GM23338 (cell line): ENCODE results near the gene KCNJ16. TPM values are rescaled to one million over a fixed set of nuclear protein-coding genes. Genes with fewer than 3 reads are reported as not detected.

ENCODE experiments used
- ATAC-seq: fragments of 200-7000 bp; cut with Tn5 transposase; 3 replicates; pipeline ENCODE4 v1.9.1; 2020
- DNase-seq: peaks from one replicate; pipeline ENCODE4 v3.0.0-alpha.2; 2015; ENCODE audit warnings: low spot score
- H2AFZ ChIP-seq: fragments of 200-600 bp; sonication (generic); 2 replicates; pipeline ENCODE4 v1.8.0; 2016; ENCODE audit warnings: antibody characterized with exemption, mild to moderate bottlenecking, moderate library complexity
- H3F3A ChIP-seq: fragments of 200-600 bp; sonication (generic); replicated peaks from 2 replicates; pipeline ENCODE4 v1.8.0; 2017; ENCODE audit warnings: antibody characterized with exemption, mixed run types, low read depth
- H3K27ac ChIP-seq: fragments of 200-600 bp; sonication (generic); 2 replicates; pipeline ENCODE4 v1.6.1; 2016; ENCODE audit warnings: low read depth
- H3K27me3 ChIP-seq: fragments of 200-600 bp; sonication (generic); 2 replicates; pipeline ENCODE4 v1.8.0; 2016; ENCODE audit warnings: mild to moderate bottlenecking, mixed run types, moderate library complexity; ENCODE audit not compliant: insufficient read depth
- H3K36me3 ChIP-seq: fragments of 200-600 bp; sonication (generic); 2 replicates; pipeline ENCODE4 v1.8.0; 2016; ENCODE audit warnings: mild to moderate bottlenecking; ENCODE audit not compliant: insufficient read depth
- H3K4me1 ChIP-seq: fragments of 200-600 bp; sonication (generic); 2 replicates; pipeline ENCODE4 v1.8.0; 2016; ENCODE audit warnings: mild to moderate bottlenecking, moderate library complexity; ENCODE audit not compliant: insufficient read depth
- H3K4me2 ChIP-seq: fragments of 200-600 bp; sonication (generic); 2 replicates; pipeline ENCODE4 v1.7.1; 2017; ENCODE audit warnings: mixed run types
- H3K4me3 ChIP-seq: fragments of 200-600 bp; sonication (generic); 2 replicates; pipeline ENCODE4 v1.6.1; 2016; ENCODE audit warnings: mixed run types
- H3K79me2 ChIP-seq: fragments of 200-600 bp; sonication (generic); replicated peaks from 2 replicates; pipeline ENCODE4 v1.8.0; 2017; ENCODE audit warnings: mild to moderate bottlenecking; ENCODE audit not compliant: insufficient read depth
- H3K9me2 ChIP-seq: fragments of 200-600 bp; sonication (generic); 2 replicates; pipeline ENCODE4 v1.8.0; 2017; ENCODE audit not compliant: insufficient read depth
- H4K20me1 ChIP-seq: fragments of 200-600 bp; sonication (generic); replicated peaks from 2 replicates; pipeline ENCODE4 v1.8.0; 2017; ENCODE audit warnings: mild to moderate bottlenecking; ENCODE audit not compliant: insufficient read depth
- H3K27ac Mint-ChIP-seq: 2 replicates; pipeline ENCODE4 v1.8.0; 2020; ENCODE audit warnings: inconsistent platforms, mild to moderate bottlenecking, moderate library complexity, mixed read lengths
- H3K27me3 Mint-ChIP-seq: 3 replicates; pipeline ENCODE4 v1.8.0; 2022; ENCODE audit warnings: low read depth, mild to moderate bottlenecking, moderate library complexity, mixed read lengths, inconsistent platforms; ENCODE audit not compliant: insufficient read depth, poor library complexity
- H3K36me3 Mint-ChIP-seq: 3 replicates; pipeline ENCODE4 v1.8.0; 2021; ENCODE audit warnings: low read depth, mild to moderate bottlenecking, inconsistent platforms, moderate library complexity, mixed read lengths
- H3K4me1 Mint-ChIP-seq: 3 replicates; pipeline ENCODE4 v1.8.0; 2020; ENCODE audit warnings: mild to moderate bottlenecking, inconsistent platforms, mixed read lengths
- H3K4me3 Mint-ChIP-seq: 3 replicates; pipeline ENCODE4 v1.8.0; 2021; ENCODE audit warnings: moderate library complexity, mild to moderate bottlenecking, inconsistent platforms, mixed read lengths
- H3K9me3 Mint-ChIP-seq: 3 replicates; pipeline ENCODE4 v1.8.0; 2020; ENCODE audit warnings: moderate library complexity, mild to moderate bottlenecking, inconsistent platforms, mixed read lengths
- CREB1 ChIP-seq: fragments of 250-450 bp; sonication (Bioruptor Pico); IDR thresholded peaks from 2 replicates; pipeline ENCODE4 v1.5.0; 2020; ENCODE audit warnings: low read depth, mild to moderate bottlenecking, moderate library complexity
- ETS1 ChIP-seq: IDR thresholded peaks from 2 replicates; pipeline ENCODE4 v1.6.1; 2016; ENCODE audit warnings: antibody characterized with exemption
- EZH2 ChIP-seq: fragments of 200-600 bp; sonication (generic); IDR thresholded peaks from one replicate; pipeline ENCODE4 v1.8.0; 2017; ENCODE audit warnings: antibody characterized with exemption, mild to moderate bottlenecking, low read depth; ENCODE audit not compliant: unreplicated experiment
- JUNB ChIP-seq: IDR thresholded peaks from one replicate; pipeline ENCODE4 v1.6.1; 2016; ENCODE audit warnings: antibody characterized with exemption; ENCODE audit not compliant: unreplicated experiment
- NANOG ChIP-seq: IDR thresholded peaks from 2 replicates; pipeline ENCODE4 v1.6.1; 2016; ENCODE audit warnings: antibody characterized with exemption, borderline replicate concordance
- POLR2AphosphoS5 ChIP-seq: IDR thresholded peaks from 2 replicates; pipeline ENCODE4 v1.6.1; 2016; ENCODE audit warnings: antibody characterized with exemption, low read depth
- REST ChIP-seq: IDR thresholded peaks from one replicate; pipeline ENCODE4 v1.6.1; 2018; ENCODE audit warnings: antibody characterized with exemption; ENCODE audit not compliant: unreplicated experiment
- STAT1 ChIP-seq: IDR thresholded peaks from one replicate; pipeline ENCODE4 v1.6.1; 2016; ENCODE audit warnings: antibody characterized with exemption; ENCODE audit not compliant: unreplicated experiment
- ZNF114 ChIP-seq: fragments of 250-450 bp; sonication (Bioruptor Pico); IDR thresholded peaks from 2 replicates; pipeline ENCODE4 v1.5.0; 2020; ENCODE audit warnings: mild to moderate bottlenecking, moderate library complexity
- ZNF331 ChIP-seq: fragments of 250-450 bp; sonication (Bioruptor Pico); IDR thresholded peaks from 2 replicates; pipeline ENCODE4 v1.5.0; 2020; ENCODE audit warnings: low read depth, mild to moderate bottlenecking, moderate library complexity
- polyA plus RNA-seq: library from polyadenylated mRNA; unstranded; fragments of >200 nt; fragmentation: Nextera tagmentation; extraction: Ambion mirVana; gene quantifications from 2 replicates; pipeline ENCODE4 v1.2.1, GENCODE V29; 2016
- total RNA-seq: library from RNA; depleted of rRNA; stranded (reverse); fragments of >200 nt; shearing (Covaris generic); gene quantifications from 2 replicates; pipeline ENCODE4 v1.2.3, GENCODE V29; 2014
- TF ChIP-seq, protein P1 (sequence below), 2 experiments: fragments of 200-600 bp in 1 of 2; sonication (generic) in 1 of 2; conservative IDR thresholded peaks; 2 replicates each; pipeline versions ENCODE4 v1.5.1 to v1.6.1; 2016 to 2017; ENCODE audit warnings: antibody characterized with exemption in 2 of 2, low read depth in 2 of 2, mild to moderate bottlenecking in 2 of 2, moderate library complexity in 1 of 2

Gene KCNJ16
- total and polyA plus RNA-seq, 2 experiments from 2014 or later = not detected

- peaks cover 11% of the 10 kb centered on the region; the same call in 2 of the 3 replicates for H3K9me3 Mint-ChIP-seq
- H3K27me3 ChIP-seq = no peaks in the 10 kb centered on the region
- H3K4me2 ChIP-seq = no peak overlapping the region
- peaks cover 20% of the 10 kb centered on the region for H3K36me3 Mint-ChIP-seq
- no peaks in the 10 kb centered on the region for H3F3A ChIP-seq
- no peak overlapping the region for H3K4me3 ChIP-seq
- DNase-seq (no peak), ATAC-seq (no peak)
- no peaks in the 10 kb centered on the region for H3K27me3 Mint-ChIP-seq
- H3K79me2 ChIP-seq = no peaks in the 10 kb centered on the region
- H3K9me2 ChIP-seq = peaks cover 6% of the 10 kb centered on the region; the same call in 1 of the 2 replicates
- H3K36me3 ChIP-seq = no peaks in the 10 kb centered on the region
- no peaks in the 10 kb centered on the region for H3K4me1 ChIP-seq
- H3K4me1 Mint-ChIP-seq = peaks cover 14% of the 10 kb centered on the region
- no peaks in the 10 kb centered on the region for H4K20me1 ChIP-seq
- H3K4me3 Mint-ChIP-seq = no peak overlapping the region
- H3K27ac ChIP-seq = no peak overlapping the region
- TF ChIP-seq STAT1 (no peak), NANOG (no peak), ZNF331 (no peak), JUNB (no peak)
- H2AFZ ChIP-seq = peak overlapping the region; percentile 83; the same call in 1 of the 2 replicates
- no peak overlapping the region for H3K27ac Mint-ChIP-seq
Measured at GRCh38 chr17:70123193-70123592, 48.2 kb downstream of the KCNJ16 start.

GRCh38 chr17:70124723-70125122 lies 49.7 kb downstream of the KCNJ16 start:
- H3K9me2 ChIP-seq = peaks cover 6% of the 10 kb centered on the region; the same call in 1 of the 2 replicates
- H2AFZ ChIP-seq = no peak overlapping the region
- peaks cover 6% of the 10 kb centered on the region; the same call in 1 of the 3 replicates for H3K9me3 Mint-ChIP-seq
- TF ChIP-seq JUNB (no peak), REST (no peak), ZNF331 (no peak), NANOG (no peak), ETS1 (no peak), POLR2AphosphoS5 (no peak), ZNF114 (CRISPR knock-in tag) (no peak), CREB1 (CRISPR knock-in tag) (no peak), EZH2 (no peak), STAT1 (no peak)
- TF ChIP-seq, protein P1, sequence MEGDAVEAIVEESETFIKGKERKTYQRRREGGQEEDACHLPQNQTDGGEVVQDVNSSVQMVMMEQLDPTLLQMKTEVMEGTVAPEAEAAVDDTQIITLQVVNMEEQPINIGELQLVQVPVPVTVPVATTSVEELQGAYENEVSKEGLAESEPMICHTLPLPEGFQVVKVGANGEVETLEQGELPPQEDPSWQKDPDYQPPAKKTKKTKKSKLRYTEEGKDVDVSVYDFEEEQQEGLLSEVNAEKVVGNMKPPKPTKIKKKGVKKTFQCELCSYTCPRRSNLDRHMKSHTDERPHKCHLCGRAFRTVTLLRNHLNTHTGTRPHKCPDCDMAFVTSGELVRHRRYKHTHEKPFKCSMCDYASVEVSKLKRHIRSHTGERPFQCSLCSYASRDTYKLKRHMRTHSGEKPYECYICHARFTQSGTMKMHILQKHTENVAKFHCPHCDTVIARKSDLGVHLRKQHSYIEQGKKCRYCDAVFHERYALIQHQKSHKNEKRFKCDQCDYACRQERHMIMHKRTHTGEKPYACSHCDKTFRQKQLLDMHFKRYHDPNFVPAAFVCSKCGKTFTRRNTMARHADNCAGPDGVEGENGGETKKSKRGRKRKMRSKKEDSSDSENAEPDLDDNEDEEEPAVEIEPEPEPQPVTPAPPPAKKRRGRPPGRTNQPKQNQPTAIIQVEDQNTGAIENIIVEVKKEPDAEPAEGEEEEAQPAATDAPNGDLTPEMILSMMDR (conservative IDR thresholded peaks at IDR 0.05; ENCODE audit: low read depth in 2 of 2) = no peak

More at GRCh38 chr17:70124723-70125122, 49.7 kb downstream of the KCNJ16 start:
- Mint-ChIP-seq H3K36me3 (peaks cover 9% of the 10 kb centered on the region; the same call in 2 of the 3 replicates), H3K4me1 (peaks cover 14% of the 10 kb centered on the region), H3K27me3 (no peaks in the 10 kb centered on the region), H3K4me3 (no peak overlapping the region), H3K27ac (no peak overlapping the region)
- no peaks in the 10 kb centered on the region for H3F3A ChIP-seq
- no peaks in the 10 kb centered on the region for H3K27me3 ChIP-seq
- no peaks in the 10 kb centered on the region for H3K4me1 ChIP-seq
- no peak for ATAC-seq
- H4K20me1 ChIP-seq = no peaks in the 10 kb centered on the region
- H3K36me3 ChIP-seq = no peaks in the 10 kb centered on the region
- no peak overlapping the region for H3K4me3 ChIP-seq
- H3K27ac ChIP-seq = no peak overlapping the region
- no peak for DNase-seq
- H3K4me2 ChIP-seq = no peak overlapping the region
- H3K79me2 ChIP-seq = no peaks in the 10 kb centered on the region
